Nephron (organoid): ENCODE results near the gene SEZ6L2.

Experiments
- H3K27ac Mint-ChIP-seq, 3 experiments: 2 replicates each; pipeline ENCODE4 v1.8.0; 2020; ENCODE audit warnings: mixed read lengths in 3 of 3, mild to moderate bottlenecking in 2 of 3, moderate library complexity in 1 of 3
- H3K27me3 Mint-ChIP-seq: 2 replicates; pipeline ENCODE4 v1.8.0; 2021; ENCODE audit warnings: low read depth, mild to moderate bottlenecking, moderate library complexity, mixed read lengths
- H3K36me3 Mint-ChIP-seq: 2 replicates; pipeline ENCODE4 v1.8.0; 2020; ENCODE audit warnings: low read depth, mixed read lengths
- H3K4me1 Mint-ChIP-seq: 2 replicates; pipeline ENCODE4 v1.8.0; 2020; ENCODE audit warnings: mixed read lengths
- H3K4me3 Mint-ChIP-seq, 3 experiments: 2 replicates each; pipeline ENCODE4 v1.8.0; 2020; ENCODE audit warnings: mild to moderate bottlenecking in 3 of 3, mixed read lengths in 3 of 3, moderate library complexity in 2 of 3
- H3K9me3 Mint-ChIP-seq: 2 replicates; pipeline ENCODE4 v1.8.0; 2020; ENCODE audit warnings: mixed read lengths
- TF ChIP-seq, protein P1 (sequence below), 3 experiments: fragments of 200-600 bp; sonication (generic); IDR thresholded peaks; one replicate each; pipeline ENCODE4 v1.5.0; 2021; ENCODE audit warnings: antibody characterized with exemption in 3 of 3; ENCODE audit not compliant: unreplicated experiment in 3 of 3

SEZ6L2 gene

DNA sequence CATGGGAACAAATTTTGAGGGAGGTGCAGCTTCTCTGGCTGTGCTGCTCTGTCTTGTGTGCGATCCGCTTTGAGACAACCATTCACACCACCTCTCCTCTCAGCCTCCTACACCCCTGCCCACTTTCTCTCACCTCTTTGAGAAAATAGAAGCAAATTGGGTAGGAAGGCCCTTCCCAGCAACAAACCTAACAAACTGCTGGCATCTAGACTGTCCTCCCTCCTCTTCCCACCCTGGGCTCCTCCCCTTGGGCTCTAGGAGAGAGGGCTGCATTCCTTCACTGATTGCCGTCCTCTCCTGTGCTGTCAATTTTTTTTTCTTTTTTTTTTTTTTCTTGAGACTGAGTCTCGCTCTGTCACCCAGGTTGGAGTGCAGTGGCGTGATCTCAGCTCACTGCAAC lies 49.8 kb downstream of the SEZ6L2 start:
- TF ChIP-seq, protein P1, sequence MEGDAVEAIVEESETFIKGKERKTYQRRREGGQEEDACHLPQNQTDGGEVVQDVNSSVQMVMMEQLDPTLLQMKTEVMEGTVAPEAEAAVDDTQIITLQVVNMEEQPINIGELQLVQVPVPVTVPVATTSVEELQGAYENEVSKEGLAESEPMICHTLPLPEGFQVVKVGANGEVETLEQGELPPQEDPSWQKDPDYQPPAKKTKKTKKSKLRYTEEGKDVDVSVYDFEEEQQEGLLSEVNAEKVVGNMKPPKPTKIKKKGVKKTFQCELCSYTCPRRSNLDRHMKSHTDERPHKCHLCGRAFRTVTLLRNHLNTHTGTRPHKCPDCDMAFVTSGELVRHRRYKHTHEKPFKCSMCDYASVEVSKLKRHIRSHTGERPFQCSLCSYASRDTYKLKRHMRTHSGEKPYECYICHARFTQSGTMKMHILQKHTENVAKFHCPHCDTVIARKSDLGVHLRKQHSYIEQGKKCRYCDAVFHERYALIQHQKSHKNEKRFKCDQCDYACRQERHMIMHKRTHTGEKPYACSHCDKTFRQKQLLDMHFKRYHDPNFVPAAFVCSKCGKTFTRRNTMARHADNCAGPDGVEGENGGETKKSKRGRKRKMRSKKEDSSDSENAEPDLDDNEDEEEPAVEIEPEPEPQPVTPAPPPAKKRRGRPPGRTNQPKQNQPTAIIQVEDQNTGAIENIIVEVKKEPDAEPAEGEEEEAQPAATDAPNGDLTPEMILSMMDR (IDR thresholded peaks at IDR 0.05; ENCODE audit: unreplicated experiment in 3 of 3): no peak
- Mint-ChIP-seq H3K27ac (peak overlapping the region; percentile 11 to 83 (median 31)), H3K4me1 (peaks cover 5% of the 10 kb centered on the region), H3K9me3 (no peaks in the 10 kb centered on the region), H3K4me3 (no peak overlapping the region), H3K36me3 (no peaks in the 10 kb centered on the region), H3K27me3 (no peaks in the 10 kb centered on the region)

DNA sequence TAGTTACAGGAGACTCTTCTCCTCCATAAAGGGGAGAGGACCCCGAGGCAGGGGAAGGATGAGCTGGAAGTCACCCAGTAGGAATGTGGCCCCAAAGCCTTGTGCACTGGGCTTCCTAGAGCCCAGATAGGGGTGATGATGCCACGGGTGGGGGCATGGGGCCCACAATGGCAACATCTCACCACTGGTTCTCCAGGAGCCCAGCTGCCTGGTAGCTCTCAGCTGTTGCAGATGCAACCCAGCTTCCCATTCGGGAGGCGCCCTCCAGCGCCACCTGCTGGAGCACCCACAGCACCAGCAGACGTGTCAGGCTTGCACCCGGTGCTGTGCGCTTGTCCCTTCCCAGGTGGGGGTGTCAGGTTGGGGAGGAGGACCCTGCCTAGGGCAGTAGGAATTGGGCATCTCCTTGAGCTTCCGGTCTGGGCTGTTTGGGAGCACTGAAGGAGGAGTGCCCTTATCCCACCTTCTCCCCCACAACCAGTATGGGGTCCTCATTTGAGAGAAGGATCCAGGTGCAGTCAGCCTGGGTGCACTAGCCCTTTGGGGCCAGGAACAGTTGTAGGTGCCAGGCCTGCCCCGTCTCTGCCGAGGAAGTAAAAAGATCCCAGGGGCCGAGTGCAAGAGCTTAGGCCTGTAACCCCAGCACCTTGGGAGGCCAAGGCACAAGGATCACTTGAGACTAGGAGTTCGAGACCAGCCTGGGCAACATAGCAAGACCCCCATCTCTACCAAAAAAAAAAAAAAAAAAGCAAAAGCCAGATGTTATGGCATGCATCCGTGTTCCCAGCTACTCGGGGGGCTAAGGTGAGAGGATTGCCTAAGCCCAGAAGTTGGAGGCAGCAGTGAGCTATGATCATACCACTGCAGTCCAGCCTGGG lies 50.7 kb downstream of the SEZ6L2 start:
- Mint-ChIP-seq H3K4me1 (peaks cover 5% of the 10 kb centered on the region), H3K27ac (peak overlapping the region in 1 of 3 experiments; percentile 83), H3K4me3 (no peak overlapping the region), H3K36me3 (no peaks in the 10 kb centered on the region), H3K27me3 (no peaks in the 10 kb centered on the region), H3K9me3 (no peaks in the 10 kb centered on the region)
- TF ChIP-seq, protein P1 (IDR thresholded peaks at IDR 0.05; ENCODE audit: unreplicated experiment in 3 of 3): peak; percentile 55 to 62 (median 59)

DNA sequence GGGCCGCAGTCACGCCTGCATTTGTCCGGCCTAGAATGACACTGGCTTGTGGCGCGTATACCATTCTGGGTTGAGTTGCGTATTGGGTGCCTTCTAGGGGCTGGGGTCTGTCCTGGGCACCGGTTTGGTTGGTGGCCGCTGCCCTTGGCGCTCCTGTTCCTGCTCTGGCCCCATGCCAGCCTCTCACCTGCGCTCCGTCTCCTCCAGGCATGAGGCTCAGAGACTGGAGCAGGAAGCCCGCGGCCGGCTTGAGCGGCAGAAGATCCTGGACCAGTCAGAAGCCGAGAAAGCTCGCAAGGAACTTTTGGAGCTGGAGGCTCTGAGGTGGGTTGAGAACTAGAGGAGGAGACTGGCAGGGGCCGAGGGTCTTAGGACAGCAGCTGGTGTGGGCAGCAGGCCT lies 53.7 kb downstream of the SEZ6L2 start:
- Mint-ChIP-seq H3K27me3 (no peaks in the 10 kb centered on the region), H3K4me1 (peaks cover 5% of the 10 kb centered on the region), H3K36me3 (no peaks in the 10 kb centered on the region), H3K9me3 (no peaks in the 10 kb centered on the region), H3K4me3 (no peak overlapping the region), H3K27ac (peak overlapping the region in 1 of 3 experiments; percentile 4)
- TF ChIP-seq, protein P1 (IDR thresholded peaks at IDR 0.05; ENCODE audit: unreplicated experiment in 3 of 3): no peak

DNA sequence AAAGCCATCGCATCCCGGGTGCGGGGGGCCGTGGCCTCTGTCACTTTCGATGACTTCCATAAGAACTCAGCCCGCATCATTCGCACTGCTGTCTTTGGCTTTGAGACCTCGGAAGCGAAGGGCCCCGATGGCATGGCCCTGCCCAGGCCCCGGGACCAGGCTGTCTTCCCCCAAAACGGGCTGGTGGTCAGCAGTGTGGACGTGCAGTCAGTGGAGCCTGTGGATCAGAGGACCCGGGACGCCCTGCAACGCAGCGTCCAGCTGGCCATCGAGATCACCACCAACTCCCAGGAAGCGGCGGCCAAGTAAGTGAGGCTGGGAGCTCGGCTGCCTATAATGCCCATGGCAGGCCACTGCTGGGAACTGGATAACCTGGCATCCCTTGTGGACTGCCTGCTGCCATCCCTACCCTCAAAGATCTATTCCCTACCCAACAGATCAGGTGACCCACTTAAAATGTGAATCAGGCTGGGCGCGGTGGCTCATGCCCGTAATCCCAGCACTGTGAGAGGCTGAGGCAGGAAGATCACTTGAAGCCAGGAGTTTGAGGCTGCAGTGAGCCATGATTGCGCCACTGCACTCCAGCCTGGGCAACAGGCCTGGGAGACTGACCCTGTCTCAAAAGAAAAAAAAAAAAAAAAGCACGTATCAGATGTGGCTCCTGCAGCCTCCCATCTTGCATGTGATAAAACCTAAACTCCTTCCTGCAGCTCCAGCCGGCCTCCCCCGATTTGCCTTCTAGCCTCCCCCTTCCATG lies 54.6 kb downstream of the SEZ6L2 start:
- Mint-ChIP-seq H3K36me3 (no peaks in the 10 kb centered on the region), H3K9me3 (no peaks in the 10 kb centered on the region), H3K4me1 (peaks cover 5% of the 10 kb centered on the region), H3K27ac (peak overlapping the region in 1 of 3 experiments; percentile 4), H3K4me3 (no peak overlapping the region), H3K27me3 (peaks cover 4% of the 10 kb centered on the region)
- TF ChIP-seq, protein P1 (IDR thresholded peaks at IDR 0.05; ENCODE audit: unreplicated experiment in 3 of 3): no peak

DNA sequence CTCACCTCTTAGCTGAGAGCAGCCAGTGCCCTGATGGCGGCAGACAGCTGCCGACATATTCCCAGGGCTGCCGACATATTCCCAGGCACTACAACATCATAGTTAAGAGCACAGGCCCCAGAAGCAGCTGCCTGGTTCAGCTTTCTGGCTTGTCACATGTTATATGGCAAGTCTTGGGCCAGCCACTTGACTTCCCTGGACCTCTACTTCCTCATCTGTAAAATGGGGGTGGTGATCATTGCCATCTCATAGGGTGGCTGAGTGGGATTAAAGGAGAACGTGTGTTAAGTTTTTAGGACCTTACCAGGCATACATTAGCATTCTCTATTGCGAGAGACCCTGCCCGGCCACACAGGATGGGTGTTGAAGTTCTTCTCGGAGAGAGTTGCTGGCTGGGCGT lies 55.4 kb downstream of the SEZ6L2 start:
- H3K27ac Mint-ChIP-seq: no peak overlapping the region
- H3K9me3 Mint-ChIP-seq: no peaks in the 10 kb centered on the region
- H3K27me3 Mint-ChIP-seq: peaks cover 4% of the 10 kb centered on the region
- TF ChIP-seq, protein P1 (IDR thresholded peaks at IDR 0.05; ENCODE audit: unreplicated experiment in 3 of 3): no peak
- no peak overlapping the region for H3K4me3 Mint-ChIP-seq
- H3K4me1 Mint-ChIP-seq: no peaks in the 10 kb centered on the region
- no peaks in the 10 kb centered on the region for H3K36me3 Mint-ChIP-seq
